Liver (tissue), 9 donors: ENCODE results near the gene PSME3IP1. TPM values are rescaled to one million over a fixed set of nuclear protein-coding genes. Genes with fewer than 3 reads are reported as not detected.

Experiments used
- DNase-seq: peaks from one replicate; pipeline ENCODE4 v3.0.0-alpha.2; 2017; ENCODE audit warnings: low spot score
- H3K27ac ChIP-seq, 2 donors: one replicate each; pipeline ENCODE4 v1.7.0; 2013; ENCODE audit warnings: inconsistent platforms in 2 of 2, low read length in 2 of 2, control low read depth in 1 of 2, low read depth in 1 of 2, mild to moderate bottlenecking in 1 of 2
- H3K27me3 ChIP-seq, 4 donors: one replicate each; pipeline versions ENCODE4 v1.6.1 to v1.7.0; 2013; ENCODE audit warnings: low read length in 3 of 4, inconsistent platforms in 1 of 4, mild to moderate bottlenecking in 1 of 4, moderate library complexity in 1 of 4; ENCODE audit not compliant: control insufficient read depth in 4 of 4, insufficient read depth in 4 of 4
- H3K36me3 ChIP-seq, 4 donors: one replicate each; pipeline versions ENCODE4 v1.6.1 to v1.7.0; 2013; ENCODE audit warnings: low read length in 3 of 4, mild to moderate bottlenecking in 3 of 4, low read depth in 1 of 4, moderate library complexity in 1 of 4; ENCODE audit not compliant: control insufficient read depth in 4 of 4, insufficient read depth in 3 of 4
- H3K4me1 ChIP-seq, 4 donors: one replicate each; pipeline versions ENCODE4 v1.6.1 to v1.7.0; 2013; ENCODE audit warnings: low read length in 3 of 4, mild to moderate bottlenecking in 3 of 4, moderate library complexity in 1 of 4; ENCODE audit not compliant: control insufficient read depth in 4 of 4, insufficient read depth in 4 of 4
- H3K4me3 ChIP-seq, 3 donors: one replicate each; pipeline versions ENCODE4 v1.6.1 to v1.7.0; 2013; ENCODE audit warnings: low read length in 3 of 3, control low read depth in 1 of 3, low read depth in 1 of 3, mild to moderate bottlenecking in 1 of 3
- H3K9ac ChIP-seq, 2 donors: one replicate each; pipeline ENCODE4 v1.7.0; 2013; ENCODE audit warnings: low read length in 2 of 2, mild to moderate bottlenecking in 2 of 2, moderate library complexity in 2 of 2, control low read depth in 1 of 2, low read depth in 1 of 2
- H3K9me3 ChIP-seq, 4 donors: one replicate each; pipeline versions ENCODE4 v1.6.1 to v1.7.0; 2013; ENCODE audit warnings: low read length in 3 of 4; ENCODE audit not compliant: control insufficient read depth in 4 of 4
- ATF3 ChIP-seq: IDR thresholded peaks from 2 replicates; pipeline ENCODE4 v1.6.1; 2016; ENCODE audit warnings: antibody characterized with exemption
- CTCF ChIP-seq: fragments of 150-350 bp; IDR thresholded peaks from 2 replicates; pipeline ENCODE4 v1.5.1; 2017; ENCODE audit warnings: improper control_type of control experiment, low read depth, low read length; ENCODE audit not compliant: missing input control
- EGR1 ChIP-seq, 2 donors: IDR thresholded peaks; 2 replicates each; pipeline ENCODE4 v1.6.1; 2016 to 2018; ENCODE audit warnings: antibody characterized with exemption in 2 of 2, low read depth in 2 of 2
- FOXA1 ChIP-seq: IDR thresholded peaks from 2 replicates; pipeline ENCODE4 v1.6.1; 2016; ENCODE audit warnings: antibody characterized with exemption
- FOXA2 ChIP-seq: IDR thresholded peaks from 2 replicates; pipeline ENCODE4 v1.6.1; 2016; ENCODE audit warnings: antibody characterized with exemption
- GABPA ChIP-seq, 2 donors: IDR thresholded peaks in 1 of 2; conservative IDR thresholded peaks in 1 of 2; 2 replicates each; pipeline ENCODE4 v1.6.1; 2016; ENCODE audit warnings: antibody characterized with exemption in 2 of 2, mild to moderate bottlenecking in 1 of 2, moderate library complexity in 1 of 2
- HNF4A ChIP-seq, 2 donors: conservative IDR thresholded peaks; 2 replicates each; pipeline ENCODE4 v1.6.1; 2016; ENCODE audit warnings: antibody characterized with exemption in 2 of 2, mild to moderate bottlenecking in 2 of 2
- HNF4G ChIP-seq: IDR thresholded peaks from 2 replicates; pipeline ENCODE4 v1.6.1; 2016; ENCODE audit warnings: antibody characterized with exemption
- JUND ChIP-seq, 2 donors: IDR thresholded peaks; 2 replicates each; pipeline ENCODE4 v1.6.1; 2016; ENCODE audit warnings: antibody characterized with exemption in 2 of 2
- RAD21 ChIP-seq, 2 donors: IDR thresholded peaks; 2 replicates each; pipeline ENCODE4 v1.6.1; 2016; ENCODE audit warnings: antibody characterized with exemption in 2 of 2, mild to moderate bottlenecking in 2 of 2
- RXRA ChIP-seq, 2 donors: IDR thresholded peaks; 2 replicates each; pipeline ENCODE4 v1.6.1; 2017 to 2018; ENCODE audit warnings: antibody characterized with exemption in 2 of 2, mild to moderate bottlenecking in 1 of 2
- SP1 ChIP-seq: IDR thresholded peaks from 2 replicates; pipeline ENCODE4 v1.6.1; 2018; ENCODE audit warnings: antibody characterized with exemption, mild to moderate bottlenecking
- TAF1 ChIP-seq: conservative IDR thresholded peaks from 2 replicates; pipeline ENCODE4 v1.6.1; 2016; ENCODE audit warnings: antibody characterized with exemption, mild to moderate bottlenecking
- WGBS: extraction: QIAGEN DNeasy Blood & Tissue Kit; methylation state at CpG from one replicate; pipeline ENCODE4 v1.1.7; 2013; 5-methylcytosine and 5-hydroxymethylcytosine counted together
- polyA plus RNA-seq, 2 donors: library from polyadenylated mRNA; stranded (reverse) in 1 of 2; unstranded in 1 of 2; fragments of 200-250 nt in 1 of 2; fragments of >200 nt in 1 of 2; fragmentation: Nextera tagmentation in 1 of 2; extraction: Ambion mirVana in 1 of 2; gene quantifications; one replicate each; pipeline versions ENCODE4 v1.2.1 to v1.2.3, GENCODE V29; 2013 to 2015
- total RNA-seq, 2 donors: library from RNA; depleted of rRNA; stranded (reverse); fragments of >200 nt; gene quantifications; one replicate each; pipeline ENCODE4 v1.2.3, GENCODE V29; 2014
- TF ChIP-seq, protein P1 (sequence below): IDR thresholded peaks from 2 replicates; pipeline ENCODE4 v1.6.1; 2016; ENCODE audit warnings: antibody characterized with exemption
- TF ChIP-seq, protein P2 (sequence below): IDR thresholded peaks from 2 replicates; pipeline ENCODE4 v1.6.1; 2016; ENCODE audit warnings: antibody characterized with exemption
- TF ChIP-seq, protein P3 (sequence below): IDR thresholded peaks from 2 replicates; pipeline ENCODE4 v1.6.1; 2016; ENCODE audit warnings: antibody characterized with exemption, mild to moderate bottlenecking
- donor health status: healthy.
- donor health status: healthy.
- donor health status: healthy.
- donor health status: healthy.
- donor health status: healthy.

The PSME3IP1 gene
- total and polyA plus RNA-seq, 4 donors, result 25.0 to 34.7 (median 25.8) TPM

DNA sequence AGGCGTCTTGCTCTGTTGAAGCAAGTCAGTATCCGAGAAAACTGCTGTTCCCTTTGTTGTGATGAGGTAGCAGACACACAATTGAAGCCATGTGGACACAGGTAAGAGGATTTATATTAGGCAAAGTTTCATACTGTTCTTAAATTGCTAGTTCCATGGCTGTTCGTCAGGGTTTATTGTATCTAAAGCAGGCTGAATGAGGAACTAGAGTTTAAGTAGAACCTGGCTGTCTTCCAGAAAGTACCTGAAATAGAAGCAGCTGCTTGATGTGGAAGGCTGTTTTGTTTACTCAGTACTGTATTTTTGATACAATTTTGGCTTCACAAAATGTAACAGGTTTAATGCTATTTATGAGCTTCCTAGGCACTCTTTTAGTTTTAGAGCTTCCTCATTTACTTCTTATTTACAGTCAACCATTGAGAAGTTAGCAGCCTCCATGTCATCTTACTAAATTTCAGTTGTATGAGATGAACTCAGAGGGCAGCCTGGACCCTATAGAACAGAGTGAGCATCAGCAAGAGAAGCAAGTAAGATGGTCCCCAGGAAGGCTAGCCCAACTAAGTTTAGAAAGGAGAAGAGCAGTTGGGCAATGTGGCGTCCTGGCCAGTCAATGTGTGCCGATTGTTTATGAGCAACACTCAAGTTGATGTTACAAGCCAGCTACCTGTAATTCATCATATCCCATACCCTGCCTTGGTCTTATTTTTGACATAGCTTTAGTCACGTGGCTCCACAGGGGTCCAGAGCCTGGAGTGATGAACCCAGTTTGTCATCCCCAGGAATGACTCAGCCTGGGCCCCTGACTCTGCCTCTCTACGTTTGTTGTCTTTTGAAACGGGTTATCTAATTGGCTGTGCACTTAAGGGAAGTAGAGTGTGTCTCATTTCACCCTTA, 49.5 kb upstream of the PSME3IP1 start:
- H3K9me3 ChIP-seq, result no peaks in the 10 kb centered on the region
- H3K27me3 ChIP-seq, result no peaks in the 10 kb centered on the region
- no peak overlapping the region for H3K9ac ChIP-seq
- H3K36me3 ChIP-seq, result peaks cover 11 to 56% (median 48%) of the 10 kb centered on the region in 4 donors
- no peak overlapping the region for H3K27ac ChIP-seq
- 86% methylated on average over 8 of the region's 8 CpGs for WGBS
- DNase-seq, result no peak
- H3K4me1 ChIP-seq, result peaks cover 5 to 12% (median 8%) of the 10 kb centered on the region in 4 donors
- no peak overlapping the region for H3K4me3 ChIP-seq
- no peak for TF ChIP-seq FOXA1

DNA sequence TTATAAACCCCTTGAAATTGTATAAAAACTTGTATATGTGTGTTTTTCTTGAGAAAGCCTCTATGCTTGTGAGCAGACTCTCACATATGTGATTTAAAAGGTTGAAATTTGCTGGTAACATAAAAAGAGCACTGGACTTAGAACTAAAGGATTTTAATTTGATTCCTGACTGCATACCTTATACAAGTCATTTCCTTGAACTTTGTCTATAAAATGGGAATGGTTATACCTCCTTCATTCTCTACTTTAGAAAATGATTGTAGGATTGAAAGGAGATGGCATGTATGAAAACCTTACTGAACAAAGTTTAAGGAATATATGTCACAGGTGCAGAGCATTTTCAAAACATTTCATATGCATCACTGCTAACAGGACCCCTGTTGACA, 48.9 kb upstream of the PSME3IP1 start:
- Histone ChIP-seq H3K27ac (no peak overlapping the region), H3K4me3 (no peak overlapping the region), H3K36me3 (peaks cover 15 to 60% (median 48%) of the 10 kb centered on the region in 4 donors), H3K4me1 (peaks cover 5 to 12% (median 8%) of the 10 kb centered on the region in 4 donors), H3K27me3 (no peaks in the 10 kb centered on the region), H3K9ac (no peak overlapping the region), H3K9me3 (no peaks in the 10 kb centered on the region)
- TF ChIP-seq CTCF (no peak), HNF4G (no peak), RXRA (IDR thresholded peaks at IDR 0.05) (no peak), FOXA2 (no peak), RAD21 (IDR thresholded peaks at IDR 0.05) (no peak), EGR1 (IDR thresholded peaks at IDR 0.05; ENCODE audit: low read depth in 2 of 2) (no peak), ATF3 (no peak), FOXA1 (no peak), SP1 (no peak), GABPA (IDR thresholded peaks at IDR 0.05 in 1 of 2, conservative IDR thresholded peaks at IDR 0.05 in 1 of 2) (no peak), TAF1 (no peak), JUND (IDR thresholded peaks at IDR 0.05) (no peak), HNF4A (conservative IDR thresholded peaks at IDR 0.05) (no peak)
- TF ChIP-seq, protein P1, sequence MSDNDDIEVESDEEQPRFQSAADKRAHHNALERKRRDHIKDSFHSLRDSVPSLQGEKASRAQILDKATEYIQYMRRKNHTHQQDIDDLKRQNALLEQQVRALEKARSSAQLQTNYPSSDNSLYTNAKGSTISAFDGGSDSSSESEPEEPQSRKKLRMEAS, result no peak
- TF ChIP-seq, protein P2, sequence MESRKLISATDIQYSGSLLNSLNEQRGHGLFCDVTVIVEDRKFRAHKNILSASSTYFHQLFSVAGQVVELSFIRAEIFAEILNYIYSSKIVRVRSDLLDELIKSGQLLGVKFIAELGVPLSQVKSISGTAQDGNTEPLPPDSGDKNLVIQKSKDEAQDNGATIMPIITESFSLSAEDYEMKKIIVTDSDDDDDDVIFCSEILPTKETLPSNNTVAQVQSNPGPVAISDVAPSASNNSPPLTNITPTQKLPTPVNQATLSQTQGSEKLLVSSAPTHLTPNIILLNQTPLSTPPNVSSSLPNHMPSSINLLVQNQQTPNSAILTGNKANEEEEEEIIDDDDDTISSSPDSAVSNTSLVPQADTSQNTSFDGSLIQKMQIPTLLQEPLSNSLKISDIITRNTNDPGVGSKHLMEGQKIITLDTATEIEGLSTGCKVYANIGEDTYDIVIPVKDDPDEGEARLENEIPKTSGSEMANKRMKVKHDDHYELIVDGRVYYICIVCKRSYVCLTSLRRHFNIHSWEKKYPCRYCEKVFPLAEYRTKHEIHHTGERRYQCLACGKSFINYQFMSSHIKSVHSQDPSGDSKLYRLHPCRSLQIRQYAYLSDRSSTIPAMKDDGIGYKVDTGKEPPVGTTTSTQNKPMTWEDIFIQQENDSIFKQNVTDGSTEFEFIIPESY, result no peak
- TF ChIP-seq, protein P3, sequence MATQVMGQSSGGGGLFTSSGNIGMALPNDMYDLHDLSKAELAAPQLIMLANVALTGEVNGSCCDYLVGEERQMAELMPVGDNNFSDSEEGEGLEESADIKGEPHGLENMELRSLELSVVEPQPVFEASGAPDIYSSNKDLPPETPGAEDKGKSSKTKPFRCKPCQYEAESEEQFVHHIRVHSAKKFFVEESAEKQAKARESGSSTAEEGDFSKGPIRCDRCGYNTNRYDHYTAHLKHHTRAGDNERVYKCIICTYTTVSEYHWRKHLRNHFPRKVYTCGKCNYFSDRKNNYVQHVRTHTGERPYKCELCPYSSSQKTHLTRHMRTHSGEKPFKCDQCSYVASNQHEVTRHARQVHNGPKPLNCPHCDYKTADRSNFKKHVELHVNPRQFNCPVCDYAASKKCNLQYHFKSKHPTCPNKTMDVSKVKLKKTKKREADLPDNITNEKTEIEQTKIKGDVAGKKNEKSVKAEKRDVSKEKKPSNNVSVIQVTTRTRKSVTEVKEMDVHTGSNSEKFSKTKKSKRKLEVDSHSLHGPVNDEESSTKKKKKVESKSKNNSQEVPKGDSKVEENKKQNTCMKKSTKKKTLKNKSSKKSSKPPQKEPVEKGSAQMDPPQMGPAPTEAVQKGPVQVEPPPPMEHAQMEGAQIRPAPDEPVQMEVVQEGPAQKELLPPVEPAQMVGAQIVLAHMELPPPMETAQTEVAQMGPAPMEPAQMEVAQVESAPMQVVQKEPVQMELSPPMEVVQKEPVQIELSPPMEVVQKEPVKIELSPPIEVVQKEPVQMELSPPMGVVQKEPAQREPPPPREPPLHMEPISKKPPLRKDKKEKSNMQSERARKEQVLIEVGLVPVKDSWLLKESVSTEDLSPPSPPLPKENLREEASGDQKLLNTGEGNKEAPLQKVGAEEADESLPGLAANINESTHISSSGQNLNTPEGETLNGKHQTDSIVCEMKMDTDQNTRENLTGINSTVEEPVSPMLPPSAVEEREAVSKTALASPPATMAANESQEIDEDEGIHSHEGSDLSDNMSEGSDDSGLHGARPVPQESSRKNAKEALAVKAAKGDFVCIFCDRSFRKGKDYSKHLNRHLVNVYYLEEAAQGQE, result no peak
- DNase-seq, result no peak
